ENCODE measurements around the gene SYT2. TPM values are rescaled to one million over a fixed set of nuclear protein-coding genes. Genes with fewer than 3 reads are reported as not detected.
"Not testable (repeated sequence)": the region's sequence is repeated elsewhere in the genome, so short reads cannot be mapped to it uniquely, and the experiment has no call there.

The SYT2 gene
- total RNA-seq, 1 donor from 2014 or later, result not detected

- DNase-seq (ENCODE audit: missing footprints), result no peak
- ATAC-seq, result no peak
- intact Hi-C loops (cut with DNase I), result loop anchor here (5.0 kb wide), 1 partner anchor 62 kb away; no protein-coding TSS in a partner anchor
These were observed 140.6 kb downstream of the SYT2 start for GRCh38 chr1:202569393-202570322.

- no peak for ATAC-seq
- no peak for DNase-seq (ENCODE audit: missing footprints)
- intact Hi-C loops (cut with DNase I), result no loop called here
These were observed 141.4 kb downstream of the SYT2 start for GRCh38 chr1:202568826-202569225.

GRCh38 chr1:202568410-202568809, 141.8 kb downstream of the SYT2 start:
- DNase-seq (ENCODE audit: missing footprints) (no peak), ATAC-seq (no peak)
- intact Hi-C loops (cut with DNase I), result no loop called here

- intact Hi-C loops (cut with DNase I), result no loop called here
- DNase-seq (ENCODE audit: missing footprints), result no peak
- no peak for ATAC-seq
These were observed 142.5 kb downstream of the SYT2 start for GRCh38 chr1:202567738-202568137.

- intact Hi-C loops (cut with DNase I), result no loop called here
- DNase-seq (ENCODE audit: missing footprints), result no peak
- ATAC-seq, result peak; percentile 4
These were observed 144.2 kb downstream of the SYT2 start for GRCh38 chr1:202565890-202566602.

GRCh38 chr1:202564958-202565495, 145.2 kb downstream of the SYT2 start:
- ATAC-seq, result no peak
- intact Hi-C loops (cut with DNase I), result no loop called here
- no peak for DNase-seq (ENCODE audit: missing footprints)

- intact Hi-C loops (cut with DNase I), result no loop called here
- ATAC-seq (no peak), DNase-seq (ENCODE audit: missing footprints) (no peak)
These were observed 146.4 kb downstream of the SYT2 start for GRCh38 chr1:202563818-202564217.

GRCh38 chr1:202562444-202563060, 147.7 kb downstream of the SYT2 start:
- intact Hi-C loops (cut with DNase I), result no loop called here
- ATAC-seq (no peak), DNase-seq (ENCODE audit: missing footprints) (no peak)

- ATAC-seq, result no peak
- intact Hi-C loops (cut with DNase I), result no loop called here
- DNase-seq (ENCODE audit: missing footprints), result no peak
These were observed 148.4 kb downstream of the SYT2 start for GRCh38 chr1:202561726-202562443.

- ATAC-seq, result no peak
- no peak for DNase-seq (ENCODE audit: missing footprints)
- intact Hi-C loops (cut with DNase I), result no loop called here
These were observed 149.0 kb downstream of the SYT2 start for GRCh38 chr1:202561240-202561639.

- ATAC-seq; intact Hi-C loops (cut with DNase I); DNase-seq (ENCODE audit: missing footprints): not testable (repeated sequence)
These were observed 152.6 kb downstream of the SYT2 start for GRCh38 chr1:202557662-202558061.

- DNase-seq (ENCODE audit: missing footprints); intact Hi-C loops (cut with DNase I); ATAC-seq: not testable (repeated sequence)
These were observed 154.2 kb downstream of the SYT2 start for GRCh38 chr1:202556037-202556436.

- ATAC-seq; DNase-seq (ENCODE audit: missing footprints); intact Hi-C loops (cut with DNase I): not testable (repeated sequence)
These were observed 155.6 kb downstream of the SYT2 start for GRCh38 chr1:202554619-202555018.

GRCh38 chr1:202553560-202554038, 156.7 kb downstream of the SYT2 start:
- peak; percentile 66 for ATAC-seq
- intact Hi-C loops (cut with DNase I), result no loop called here
- DNase-seq (ENCODE audit: missing footprints), result no peak

GRCh38 chr1:202553078-202553477, 157.2 kb downstream of the SYT2 start:
- DNase-seq (ENCODE audit: missing footprints); ATAC-seq; intact Hi-C loops (cut with DNase I): not testable (repeated sequence)

- ATAC-seq; DNase-seq (ENCODE audit: missing footprints); intact Hi-C loops (cut with DNase I): not testable (repeated sequence)
These were observed 157.6 kb downstream of the SYT2 start for GRCh38 chr1:202552615-202553014.

GRCh38 chr1:202551683-202552082, 158.6 kb downstream of the SYT2 start:
- no peak for DNase-seq (ENCODE audit: missing footprints)
- no peak for ATAC-seq
- intact Hi-C loops (cut with DNase I), result no loop called here

GRCh38 chr1:202550088-202550487, 160.2 kb downstream of the SYT2 start:
- intact Hi-C loops (cut with DNase I); DNase-seq (ENCODE audit: missing footprints); ATAC-seq: not testable (repeated sequence)
